GM12874 (cell line): ENCODE data around the gene CUX1.

Experiments
- CTCF ChIP-seq: IDR thresholded peaks from 2 replicates; pipeline ENCODE4 v1.5.1; 2011; ENCODE audit warnings: low read depth, mild to moderate bottlenecking, control low read depth, low read length, moderate library complexity; ENCODE audit not compliant: insufficient read depth

Gene CUX1

DNA sequence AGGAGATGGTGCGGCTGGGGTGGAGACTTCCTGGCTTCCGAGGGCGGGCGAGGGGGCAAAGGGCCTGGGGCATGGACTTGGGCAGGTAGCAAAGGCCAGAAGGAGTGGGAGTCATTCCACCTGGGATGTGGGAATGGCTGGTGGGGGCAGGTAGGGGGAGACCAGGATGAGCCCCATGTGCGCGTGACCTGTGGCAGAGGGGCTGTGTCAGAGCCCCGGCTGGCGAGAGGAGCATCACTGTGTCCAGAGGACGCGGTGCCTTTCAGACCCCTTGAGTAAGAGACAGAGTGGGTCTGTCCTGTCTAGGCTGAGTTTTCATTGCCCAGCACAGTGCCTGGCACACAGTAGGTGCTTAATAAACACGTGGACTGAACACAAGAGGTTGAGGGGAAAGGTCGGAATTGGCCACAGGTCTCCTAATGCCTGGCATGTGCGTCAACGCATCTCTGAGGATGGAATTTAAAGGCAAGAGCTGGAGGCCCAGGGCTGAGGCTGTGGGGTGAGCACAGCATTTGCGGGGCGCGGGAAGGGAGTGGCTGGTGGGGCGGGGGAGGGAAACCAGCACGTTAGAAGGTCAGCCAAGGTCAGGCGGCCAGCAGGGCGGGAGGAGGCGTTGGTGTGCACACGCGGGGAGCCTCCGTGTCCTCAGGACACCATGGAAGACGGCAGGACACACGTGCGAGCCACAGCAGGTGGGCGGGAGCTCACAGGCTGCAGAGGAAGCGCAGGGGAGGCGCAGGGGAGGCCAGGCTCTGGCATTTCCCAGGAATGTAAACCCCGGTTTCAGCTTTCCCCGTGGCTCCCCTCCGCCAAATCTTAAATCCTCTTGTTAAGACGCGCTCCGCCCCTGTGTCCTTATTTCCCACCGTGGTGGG, 51.8 kb downstream of the CUX1 start:
- TF ChIP-seq CTCF: no peak

GRCh38 chr7:101869901-101870290, 52.5 kb downstream of the CUX1 start:
- TF ChIP-seq CTCF: no peak

DNA sequence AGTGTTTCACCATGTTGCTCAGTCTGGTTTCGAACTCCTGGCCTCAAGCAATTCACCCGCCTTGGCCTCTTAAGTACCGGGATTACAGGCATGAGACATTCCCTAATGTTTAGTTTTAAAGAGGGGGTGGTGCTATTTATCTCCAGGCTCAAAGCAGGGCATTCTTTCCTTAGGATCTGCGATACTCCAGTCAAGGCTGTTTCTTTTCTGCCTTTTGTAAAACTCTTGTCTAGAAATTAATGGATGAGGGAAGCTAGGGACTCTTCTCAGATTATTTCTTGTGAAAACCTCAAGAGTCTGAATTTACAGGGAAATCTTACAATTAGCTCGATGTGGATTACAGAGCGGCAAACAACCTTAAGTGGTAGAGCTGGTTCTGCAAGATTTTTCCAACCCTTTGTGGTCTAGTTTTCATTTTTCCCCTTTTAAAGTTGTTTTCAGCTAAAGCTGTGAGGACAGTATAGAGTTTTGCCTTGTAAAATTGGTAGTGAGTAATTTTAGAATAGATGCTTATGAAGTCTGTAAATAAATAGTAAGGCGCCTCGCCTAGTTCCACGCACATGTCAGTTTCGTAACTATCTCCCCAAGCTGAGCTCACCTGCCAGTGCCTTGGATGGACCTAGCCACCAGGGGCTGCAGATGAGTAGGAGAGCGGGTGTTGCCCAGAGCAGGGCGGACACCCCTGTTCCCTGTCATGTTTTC, 53.1 kb downstream of the CUX1 start:
- peak; percentile 51 for TF ChIP-seq CTCF

DNA sequence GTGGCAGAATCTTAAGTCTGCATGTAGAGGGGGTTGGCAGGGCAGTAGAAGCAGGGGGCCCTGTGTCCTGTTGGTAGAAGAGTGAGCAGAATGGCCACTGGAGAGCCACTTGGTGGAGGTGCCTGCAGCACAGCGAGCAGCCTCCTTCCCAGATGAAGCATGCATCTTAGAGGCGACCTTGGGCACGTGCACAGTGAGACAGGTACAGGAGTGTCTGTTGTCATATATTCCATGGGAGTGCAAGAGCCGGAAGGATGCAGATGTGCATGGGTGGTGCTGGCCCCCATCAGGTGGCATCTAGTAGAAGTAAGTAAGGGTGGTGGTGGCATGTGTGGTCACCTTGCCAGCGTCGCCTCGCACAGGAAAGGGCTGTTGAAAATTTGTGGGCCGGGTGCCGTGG, 53.9 kb downstream of the CUX1 start:
- TF ChIP-seq CTCF: no peak

GRCh38 chr7:101874028-101874427, 56.6 kb downstream of the CUX1 start:
- no peak for TF ChIP-seq CTCF

GRCh38 chr7:101875283-101875846, 57.9 kb downstream of the CUX1 start:
- no peak for TF ChIP-seq CTCF

DNA sequence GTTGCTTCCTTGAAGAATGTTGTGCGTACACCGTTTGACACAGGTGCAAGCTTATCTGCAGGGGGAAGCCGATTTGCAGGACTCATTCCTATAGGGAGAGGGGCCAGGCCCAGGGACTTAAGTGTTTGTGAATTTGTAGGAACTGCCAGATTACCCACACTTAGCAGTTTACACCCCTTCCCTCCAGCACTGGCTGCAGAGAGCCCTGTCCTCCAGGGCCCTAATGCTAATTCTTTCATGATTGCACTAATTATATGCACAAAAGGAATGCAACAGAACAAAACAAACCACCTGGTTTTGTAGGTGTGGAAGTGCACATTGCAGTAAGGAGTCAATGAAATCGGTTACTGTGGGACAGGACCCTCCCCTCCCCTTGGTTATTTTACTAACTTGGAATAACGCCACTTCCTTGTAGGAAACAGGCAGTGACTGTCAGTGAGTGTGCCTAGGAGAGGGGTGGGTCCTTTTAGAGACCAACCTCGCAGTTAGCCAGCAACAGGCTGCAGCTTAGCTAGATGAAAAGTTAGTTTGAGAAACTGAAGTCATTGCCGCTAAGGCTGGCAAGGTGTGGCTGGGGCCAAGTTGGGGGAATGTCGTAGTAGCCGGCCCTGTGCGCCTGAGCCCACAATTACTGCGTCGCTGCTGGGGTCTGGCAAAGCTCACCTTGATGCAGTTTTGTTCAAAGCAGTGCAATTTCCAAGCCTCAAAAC, 60.6 kb downstream of the CUX1 start:
- TF ChIP-seq CTCF: no peak
